DLD1 (cell line): ENCODE measurements around the gene SPATA31C1.
"Not testable (repeated sequence)": the region's sequence is repeated elsewhere in the genome, so short reads cannot be mapped to it uniquely, and the experiment has no call there.

ENCODE experiments used
- in situ Hi-C: cut with HindIII; loops from 2 replicates; pipeline ENCODE4 v1.10.0; 2017; ENCODE audit warnings: low sequenced_read_pairs

The SPATA31C1 gene

GRCh38 chr9:87886210-87886932, 31.4 kb upstream of the SPATA31C1 start:
- in situ Hi-C loops = no loop called here

GRCh38 chr9:87886933-87887505, 30.7 kb upstream of the SPATA31C1 start:
- in situ Hi-C loops = no loop called here

GRCh38 chr9:87887661-87888480, 29.9 kb upstream of the SPATA31C1 start:
- in situ Hi-C loops = no loop called here

- in situ Hi-C loops = no loop called here
Observed at GRCh38 chr9:87888501-87888900, 29.3 kb upstream of the SPATA31C1 start.

- in situ Hi-C loops = no loop called here
Observed at GRCh38 chr9:87889065-87889881, 28.5 kb upstream of the SPATA31C1 start.

GRCh38 chr9:87889882-87890252, 27.9 kb upstream of the SPATA31C1 start:
- in situ Hi-C loops = no loop called here

GRCh38 chr9:87890837-87891236, 26.9 kb upstream of the SPATA31C1 start:
- in situ Hi-C loops = no loop called here

GRCh38 chr9:87891754-87892153, 26.0 kb upstream of the SPATA31C1 start:
- in situ Hi-C loops = no loop called here

- in situ Hi-C loops = no loop called here
Observed at GRCh38 chr9:87892956-87893355, 24.8 kb upstream of the SPATA31C1 start.

GRCh38 chr9:87894998-87895625, 22.6 kb upstream of the SPATA31C1 start:
- in situ Hi-C loops = no loop called here

GRCh38 chr9:87896891-87897290, 20.9 kb upstream of the SPATA31C1 start:
- in situ Hi-C loops = no loop called here

- in situ Hi-C loops = no loop called here
Observed at GRCh38 chr9:87898151-87898550, 19.6 kb upstream of the SPATA31C1 start.

- in situ Hi-C loops = not testable (repeated sequence)
Observed at GRCh38 chr9:87902371-87902770, 15.4 kb upstream of the SPATA31C1 start.

GRCh38 chr9:87909310-87910041, 8.3 kb upstream of the SPATA31C1 start:
- in situ Hi-C loops = no loop called here

- in situ Hi-C loops = no loop called here
Observed at GRCh38 chr9:87910821-87911220, 6.9 kb upstream of the SPATA31C1 start.

GRCh38 chr9:87919013-87919412, 1.3 kb downstream of the SPATA31C1 start:
- in situ Hi-C loops = not testable (repeated sequence)

- in situ Hi-C loops = not testable (repeated sequence)
Observed at GRCh38 chr9:87921561-87921960, 3.8 kb downstream of the SPATA31C1 start.

GRCh38 chr9:87923012-87923411, 5.2 kb downstream of the SPATA31C1 start:
- in situ Hi-C loops = not testable (repeated sequence)

- in situ Hi-C loops = not testable (repeated sequence)
Observed at GRCh38 chr9:87924851-87925250, 7.1 kb downstream of the SPATA31C1 start.

GRCh38 chr9:87929152-87929551, 11.4 kb downstream of the SPATA31C1 start:
- in situ Hi-C loops = not testable (repeated sequence)
